SK-MEL-5 (cell line): ENCODE results near the gene DDX27. TPM values are rescaled to one million over a fixed set of nuclear protein-coding genes. Genes with fewer than 3 reads are reported as not detected.
A peak's percentile ranks its signal among the peaks of the same experiment; 100 is the strongest.

Source experiments
- DNase-seq: peaks from one replicate; pipeline ENCODE4 v3.0.0-alpha.2; 2016; ENCODE audit warnings: low read depth, low spot score
- in situ Hi-C: cut with HindIII; loops from 2 replicates; pipeline ENCODE4 v1.10.0; 2016; ENCODE audit warnings: low sequenced_read_pairs, high pct_unique_total_duplicates, low pct_unique_long_range_greater_than_20kb
- total RNA-seq: library from RNA; depleted of rRNA; stranded (reverse); fragments of >200 nt; shearing (Covaris generic); gene quantifications from 2 replicates; pipeline ENCODE4 v1.2.3, GENCODE V29; 2014

DDX27 gene
- total RNA-seq, 1 experiment from 2014 or later: 54.8 TPM

DNA sequence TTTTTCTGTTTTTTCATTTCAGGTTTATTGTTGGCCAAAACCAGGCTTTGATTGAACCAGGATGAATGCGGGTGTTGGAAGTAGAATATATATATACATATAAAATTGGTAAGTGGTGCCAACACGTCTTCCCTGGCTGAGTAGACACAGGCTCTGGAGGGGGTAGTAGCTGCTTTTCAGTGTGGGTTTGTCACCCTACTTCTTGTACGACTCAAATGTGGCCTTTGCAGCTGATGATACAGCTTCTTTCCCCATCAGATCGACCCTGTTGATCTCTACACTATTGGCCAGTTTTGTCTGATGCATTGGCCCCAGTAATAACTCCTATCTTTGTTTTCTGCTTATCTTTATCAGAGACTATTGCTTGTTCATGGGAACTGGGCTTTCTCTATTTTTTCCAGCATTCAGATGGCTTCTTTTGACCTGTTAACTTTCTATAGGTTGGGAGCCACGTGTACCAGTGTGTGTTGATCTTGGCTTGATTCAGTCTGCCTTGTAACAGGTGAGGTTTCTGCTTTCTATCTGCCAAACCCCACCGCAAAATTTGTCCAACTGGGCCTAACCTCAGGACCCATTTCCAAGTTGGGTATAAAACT is 61.3 kb downstream of the DDX27 start:
- in situ Hi-C loops: no loop called here

DNA sequence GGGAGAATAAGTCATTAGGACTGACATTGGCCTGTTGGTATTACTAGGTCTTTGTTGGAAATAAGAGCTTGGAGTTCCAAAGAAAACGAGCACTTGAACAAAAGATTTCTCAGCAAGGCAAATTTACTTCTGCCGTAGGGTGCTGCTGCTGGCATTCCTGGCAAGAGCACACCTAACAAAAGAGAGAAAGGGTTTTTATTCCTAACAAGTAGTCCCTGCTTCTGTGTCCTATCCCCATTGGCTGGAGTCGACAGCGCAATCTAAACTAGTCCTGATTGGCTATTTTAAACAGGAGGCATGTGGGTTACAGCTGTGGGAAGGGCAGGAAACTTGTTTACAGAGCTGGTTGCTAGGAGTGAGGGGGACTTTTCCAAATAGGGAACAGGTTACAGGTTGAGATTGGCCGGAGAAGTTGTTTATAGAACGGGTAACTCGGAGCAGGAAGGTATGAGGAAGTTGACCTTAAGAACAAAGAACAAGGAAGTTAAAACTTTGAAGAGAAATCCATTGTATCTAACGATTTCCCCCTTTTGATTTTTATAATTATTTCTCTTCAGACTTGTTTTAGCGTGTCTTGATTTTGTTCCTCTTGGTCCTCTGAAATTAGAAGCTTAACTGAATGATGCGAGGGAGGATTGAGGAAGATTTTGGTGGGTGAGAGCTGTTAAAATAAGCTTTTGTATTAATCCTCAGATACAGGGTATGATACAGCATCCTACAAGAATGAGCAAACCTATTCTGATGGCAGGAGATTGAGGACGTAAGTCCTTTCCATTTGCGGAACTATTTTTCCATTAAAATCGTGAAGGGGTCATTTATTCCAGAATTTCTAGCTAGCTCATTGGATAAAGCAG is 62.1 kb downstream of the DDX27 start:
- in situ Hi-C loops: no loop called here
- DNase-seq: peak; percentile 74

More for the DNA sequence above, 61.3 kb downstream of the DDX27 start:
- DNase-seq: no peak

DNA sequence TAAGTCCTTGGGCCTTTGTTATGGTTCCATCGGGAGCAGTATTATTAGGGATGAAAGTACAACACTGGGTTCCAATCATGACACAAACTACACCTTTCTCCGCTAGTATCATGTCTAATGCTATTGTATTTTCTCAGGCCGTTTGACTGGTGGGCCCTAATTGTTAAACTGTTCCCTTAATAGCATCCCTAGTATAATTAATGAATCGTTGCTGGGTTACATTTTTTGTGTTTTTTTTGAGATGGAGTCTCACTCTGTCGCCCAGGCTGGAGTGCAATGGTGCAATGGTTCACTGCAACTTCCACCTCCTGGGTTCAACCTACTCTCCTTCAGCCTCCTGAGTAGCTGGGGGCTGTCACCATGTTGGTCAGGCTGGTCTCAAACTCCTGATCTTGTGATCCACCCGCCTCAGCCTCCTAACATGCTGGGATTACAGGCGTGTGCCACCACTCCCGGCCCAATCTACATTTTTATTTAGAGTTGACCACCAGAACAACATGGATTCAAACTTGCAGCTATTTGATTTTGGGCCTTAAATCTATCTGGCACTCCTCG is 62.8 kb downstream of the DDX27 start:
- no peak for DNase-seq
- in situ Hi-C loops: no loop called here

DNA sequence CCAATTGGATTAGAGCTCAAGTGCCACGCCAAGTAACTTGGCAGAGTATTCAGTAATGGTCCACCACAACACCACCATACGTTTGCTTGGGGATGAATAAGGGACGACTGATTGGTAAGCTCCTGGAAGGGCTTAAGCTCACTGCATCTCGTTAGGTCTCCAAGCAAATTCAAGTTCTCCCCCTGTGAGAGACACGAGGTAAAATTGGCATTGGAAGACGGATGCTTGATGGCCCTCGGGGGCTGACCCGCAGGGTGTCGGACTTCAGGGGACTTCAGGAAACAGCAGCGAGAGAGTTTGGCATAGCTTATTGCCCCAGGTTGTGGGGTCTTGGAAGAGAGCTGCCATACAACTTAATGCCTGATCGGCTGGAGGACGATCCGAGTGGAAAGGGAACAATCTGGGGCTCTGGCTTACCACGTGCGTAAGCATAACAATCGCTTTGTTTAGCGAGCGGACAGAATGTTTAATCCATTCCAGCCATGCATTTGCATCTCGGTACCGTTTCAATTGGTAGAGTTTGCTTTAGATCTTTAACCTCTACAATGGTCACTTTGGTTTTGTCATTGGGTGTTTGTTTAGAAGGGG is 63.5 kb downstream of the DDX27 start:
- in situ Hi-C loops: no loop called here
- peak; percentile 16 for DNase-seq

DNA sequence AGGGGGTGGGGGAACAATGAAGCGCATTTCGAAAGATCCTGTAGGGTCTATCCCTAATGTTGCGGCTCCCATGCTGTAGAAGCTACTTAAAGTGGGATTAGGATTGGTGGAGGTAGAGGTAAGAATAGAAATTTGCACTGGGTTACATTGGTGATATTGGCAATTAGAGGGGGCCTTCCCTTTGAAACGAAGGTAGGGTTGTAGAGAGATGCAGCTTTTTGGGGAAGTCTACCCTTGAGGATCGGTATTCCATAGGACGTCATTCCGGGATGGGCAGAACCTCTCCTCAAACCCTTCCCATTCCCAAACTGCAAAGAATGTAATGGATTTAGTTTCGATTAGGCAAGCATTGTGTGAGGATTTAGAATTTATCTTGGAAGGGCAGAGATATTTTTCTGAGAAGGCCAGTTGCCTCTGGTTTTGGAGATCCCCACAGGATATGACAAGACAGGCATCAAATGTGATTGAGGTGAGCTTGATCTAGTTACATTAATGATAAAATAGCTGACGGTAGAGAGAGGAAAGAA is 64.0 kb downstream of the DDX27 start:
- peak; percentile 8 for DNase-seq

DNA sequence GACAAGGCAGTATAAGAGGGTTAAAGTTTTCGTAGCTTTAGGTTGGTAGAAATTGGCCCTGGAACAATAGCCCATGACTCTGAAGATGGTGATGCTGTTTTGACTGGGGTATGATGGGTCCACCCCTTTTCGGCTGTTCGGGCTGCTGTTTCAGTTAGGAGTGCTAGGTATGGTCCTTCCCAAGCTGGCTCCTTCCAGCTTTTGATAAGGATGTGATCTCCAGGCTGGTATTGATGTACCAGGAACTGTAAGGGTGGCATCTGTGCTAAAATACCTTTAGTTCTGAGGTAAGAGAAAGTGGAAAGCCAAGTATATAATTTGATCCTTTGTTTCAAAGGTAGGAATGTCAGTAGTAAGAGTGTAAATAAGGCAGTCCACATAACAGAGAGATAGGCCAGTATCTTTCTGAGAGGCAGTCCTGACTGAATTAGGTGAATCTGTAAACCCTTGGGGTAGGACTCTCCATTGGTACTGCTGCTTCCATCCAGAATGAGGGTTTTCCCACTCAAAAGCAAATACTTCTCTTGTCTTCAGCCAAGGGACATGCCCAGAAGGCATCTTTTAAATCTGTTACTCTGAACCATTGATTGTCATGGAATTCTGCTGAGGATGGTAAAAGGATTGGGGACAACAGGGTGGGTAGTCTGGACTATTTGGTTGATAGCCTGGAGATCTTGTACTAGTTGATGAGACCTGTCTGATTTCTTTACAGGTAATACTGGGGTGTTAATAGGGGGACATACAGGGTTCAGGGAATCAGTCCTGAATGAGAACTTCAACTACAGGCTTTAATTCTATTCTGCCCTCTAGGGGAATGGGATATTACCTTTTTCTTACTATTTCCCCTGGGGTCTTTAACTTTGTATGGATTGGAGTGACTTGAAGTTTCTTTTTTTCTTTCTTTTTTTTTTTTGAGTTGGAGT is 64.7 kb downstream of the DDX27 start:
- in situ Hi-C loops: no loop called here
- peak; percentile 37 for DNase-seq

More for the DNA sequence above, 64.0 kb downstream of the DDX27 start:
- in situ Hi-C loops: no loop called here

DNA sequence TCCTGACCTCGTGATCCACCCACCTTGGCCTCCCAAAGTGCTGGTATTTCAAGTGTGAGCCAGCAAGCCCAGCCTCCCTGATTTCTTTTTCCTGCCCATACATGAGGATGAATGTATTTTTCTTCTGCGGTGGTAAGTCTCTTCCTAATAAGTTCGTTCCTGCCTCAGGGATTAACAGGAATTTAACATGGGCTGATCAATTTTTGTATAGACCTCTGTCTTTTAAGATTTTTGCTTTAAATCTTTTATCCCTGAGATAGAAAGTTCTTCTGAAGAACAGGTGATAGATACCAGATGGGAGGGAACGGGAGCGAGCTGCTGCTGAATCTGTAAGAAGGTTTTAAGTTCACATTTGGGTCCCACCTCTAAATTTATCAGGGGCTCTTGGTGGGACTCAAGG is 65.6 kb downstream of the DDX27 start:
- in situ Hi-C loops: no loop called here
- DNase-seq: no peak

DNA sequence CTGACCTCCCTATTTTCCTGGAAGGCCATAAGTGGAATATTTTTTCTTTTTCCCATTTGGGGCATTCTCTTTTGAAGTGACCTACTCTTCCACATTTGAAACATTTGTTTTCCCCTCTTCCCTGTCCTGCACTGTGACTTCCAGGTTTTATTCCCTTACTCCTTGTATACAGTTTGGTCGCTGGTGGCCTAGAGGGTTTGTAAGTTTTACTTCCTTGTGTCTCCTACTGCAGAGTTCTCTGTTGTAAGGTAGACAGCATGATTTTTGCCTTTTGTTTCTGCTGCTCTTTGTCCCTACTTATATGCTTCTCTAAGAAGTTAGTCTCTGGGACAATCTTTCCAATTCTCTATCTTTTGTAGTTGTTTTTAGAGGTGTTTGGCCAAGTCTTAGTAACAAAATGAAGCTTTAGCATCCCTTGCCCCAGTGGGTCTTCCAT is 66.0 kb downstream of the DDX27 start:
- DNase-seq: no peak
- in situ Hi-C loops: no loop called here

DNA sequence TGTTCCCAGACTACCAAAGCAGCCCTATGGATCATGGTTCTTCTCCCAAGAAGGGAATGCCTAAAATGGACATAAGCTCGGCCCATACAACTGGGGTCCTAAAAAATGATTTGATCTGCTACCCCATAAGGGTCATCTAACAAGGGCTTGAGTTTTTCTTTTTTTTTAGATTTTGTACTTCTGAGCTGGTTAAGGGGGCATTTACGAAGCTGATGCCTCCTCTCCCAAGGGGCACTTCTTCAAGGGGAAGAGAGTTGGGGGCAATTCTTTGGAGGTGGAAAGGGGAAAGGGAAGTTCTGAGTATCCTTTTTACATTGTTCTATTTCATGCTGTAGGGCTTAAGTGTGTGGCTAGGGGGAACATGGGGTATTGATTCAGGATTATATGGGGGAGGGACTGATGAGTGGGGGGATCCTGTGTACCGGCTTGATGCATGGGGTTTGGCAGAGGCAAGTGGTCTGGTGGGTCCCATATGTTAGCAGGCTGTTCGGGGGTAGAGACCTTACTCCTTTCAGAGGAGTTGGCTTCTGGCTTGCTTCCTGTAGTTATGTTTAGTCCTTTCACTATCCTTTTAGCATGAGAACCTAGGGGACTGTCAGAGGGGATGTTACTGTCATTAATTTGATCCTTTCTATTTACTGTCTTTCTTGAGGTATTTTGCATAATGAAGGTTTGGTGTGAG is 66.7 kb downstream of the DDX27 start:
- DNase-seq: no peak
- in situ Hi-C loops: no loop called here

DNA sequence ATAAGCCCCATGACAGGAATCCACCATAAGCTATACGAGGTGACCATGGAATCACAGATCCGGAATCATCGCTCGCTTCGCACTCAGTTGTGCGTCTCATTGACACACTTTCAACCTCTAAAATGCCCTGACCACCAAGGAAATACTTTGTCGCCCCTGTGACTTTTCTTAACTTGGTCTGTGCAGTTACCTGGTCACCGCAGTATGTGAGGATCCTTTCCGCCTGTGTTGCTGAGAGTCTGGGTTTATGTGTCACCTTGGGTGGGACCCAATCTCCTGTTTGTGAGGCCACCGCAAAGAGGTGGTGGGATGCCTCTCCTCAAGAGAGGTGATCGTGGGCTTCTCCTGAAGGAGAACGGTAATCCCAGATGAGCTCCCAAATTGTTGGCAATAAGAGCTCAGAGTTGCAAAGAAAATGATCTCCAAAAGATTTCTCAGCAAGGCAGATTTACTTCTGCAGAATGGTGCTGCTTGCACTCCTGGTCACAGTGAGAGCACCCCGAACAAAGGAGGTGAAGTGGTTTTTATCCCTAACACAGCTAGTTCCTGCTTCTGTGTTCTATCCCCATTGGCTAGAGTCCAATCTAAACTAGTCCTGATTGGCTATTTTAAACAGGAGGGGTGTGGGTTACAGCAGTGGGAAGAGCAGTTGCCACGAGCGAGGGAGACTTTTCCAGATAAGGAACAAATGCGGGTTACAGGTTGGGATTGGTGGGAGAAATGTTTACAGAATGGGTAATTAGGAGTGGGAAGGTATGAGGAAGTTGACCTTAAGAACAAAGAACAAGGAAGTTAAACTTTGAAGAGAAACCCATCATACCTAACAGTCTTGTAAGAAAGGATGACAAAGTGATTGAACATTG is 67.7 kb downstream of the DDX27 start:
- in situ Hi-C loops: no loop called here

DNA sequence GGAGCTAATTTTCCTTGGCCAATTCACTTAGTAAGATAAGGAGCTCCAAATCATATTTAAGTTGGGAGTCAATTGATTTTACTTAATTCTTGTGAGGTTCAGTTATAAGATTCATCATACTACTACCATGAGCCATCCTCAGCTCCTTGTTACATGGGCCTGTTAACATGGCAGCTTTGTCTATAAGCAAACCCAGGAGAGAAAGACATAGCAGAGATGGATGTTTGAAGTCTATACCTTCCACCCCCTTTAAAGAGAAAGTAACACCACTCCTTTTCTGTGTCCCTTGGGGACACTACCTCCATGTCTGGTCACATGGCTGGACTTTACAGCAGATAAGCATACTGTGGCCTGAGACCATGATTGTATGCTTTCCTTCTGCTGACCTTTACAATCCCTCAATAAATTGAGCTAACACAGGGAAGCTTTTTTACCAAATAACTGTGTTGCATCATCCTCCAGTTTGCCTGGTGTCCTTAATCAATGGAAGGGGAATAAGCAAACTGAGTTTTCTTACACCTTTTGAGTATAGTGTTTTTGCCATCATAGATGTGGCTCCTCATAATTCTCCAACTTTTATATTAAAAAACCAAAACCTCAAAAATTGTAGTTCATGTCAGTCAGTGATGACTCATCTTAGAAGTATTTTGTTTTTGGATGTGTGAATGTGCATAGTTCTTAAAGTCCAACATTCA is 68.5 kb downstream of the DDX27 start:
- peak; percentile 83 for DNase-seq
- in situ Hi-C loops: no loop called here

More for the DNA sequence above, 67.7 kb downstream of the DDX27 start:
- peak; percentile 64 for DNase-seq

DNA sequence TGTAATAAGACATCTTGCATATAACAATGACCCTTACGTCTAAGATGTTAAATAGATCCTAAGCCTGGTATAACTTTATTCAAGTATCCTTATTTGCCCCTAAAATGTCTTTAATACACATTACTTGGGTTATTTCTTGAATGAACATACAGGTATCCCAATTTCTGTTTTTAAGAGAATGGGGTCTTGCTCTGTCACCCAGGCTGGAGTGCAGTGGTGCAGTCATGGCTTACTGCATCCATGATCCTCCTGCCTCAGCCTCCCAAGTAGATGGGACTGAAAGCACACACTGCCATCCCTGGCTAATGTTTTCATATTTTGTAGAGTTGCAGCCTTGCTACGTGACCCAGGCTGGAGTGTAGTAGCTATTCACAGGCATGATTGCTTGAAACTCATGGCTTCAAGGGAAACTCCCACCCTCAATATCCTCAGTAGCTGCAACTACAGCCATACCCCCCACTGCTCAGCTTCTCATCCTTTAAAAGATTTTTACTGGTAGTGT is 69.1 kb downstream of the DDX27 start:
- in situ Hi-C loops: no loop called here
- no peak for DNase-seq

DNA sequence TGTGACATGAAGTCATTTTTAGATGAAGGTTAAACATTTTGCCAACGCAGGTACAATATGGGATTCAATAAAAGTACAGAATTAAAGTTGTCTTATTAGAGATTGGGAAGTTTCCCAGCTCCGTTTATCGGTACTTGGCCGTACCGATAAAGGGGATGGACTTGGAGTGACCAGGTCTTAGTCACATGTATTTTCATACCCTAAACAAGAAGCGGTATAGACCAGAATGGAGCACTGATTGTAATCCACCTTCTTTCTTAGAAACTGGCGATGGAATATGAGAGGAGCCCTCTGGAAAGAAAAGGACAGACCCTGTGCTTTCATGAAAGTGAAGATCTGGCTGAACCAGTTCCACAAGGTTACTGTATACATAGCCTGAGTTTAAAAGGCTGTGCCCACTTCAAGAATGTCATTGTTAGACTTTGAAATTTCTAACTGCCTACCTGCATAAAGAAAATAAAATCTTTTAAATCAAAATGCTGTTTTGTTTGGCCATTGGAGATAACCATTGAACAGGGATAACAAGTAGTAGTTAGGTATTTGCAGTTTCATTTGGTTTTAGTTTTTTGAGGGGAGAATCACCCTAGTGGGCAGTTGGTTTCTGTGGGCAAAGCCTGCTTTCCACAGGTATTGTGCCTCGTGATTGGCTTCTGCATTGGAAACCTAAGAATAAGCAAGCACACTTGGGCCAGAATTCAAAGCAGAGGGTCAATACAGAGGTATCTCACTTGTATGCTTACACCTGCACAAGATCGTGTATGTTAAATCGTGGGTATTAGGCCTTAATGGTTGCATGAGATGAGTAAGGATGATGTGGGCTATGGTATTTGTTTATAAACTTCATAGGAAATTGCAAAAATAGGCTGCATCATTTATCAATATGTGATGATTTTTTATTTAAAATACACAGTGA is 69.8 kb downstream of the DDX27 start:
- peak; percentile 4 for DNase-seq
- in situ Hi-C loops: no loop called here

DNA sequence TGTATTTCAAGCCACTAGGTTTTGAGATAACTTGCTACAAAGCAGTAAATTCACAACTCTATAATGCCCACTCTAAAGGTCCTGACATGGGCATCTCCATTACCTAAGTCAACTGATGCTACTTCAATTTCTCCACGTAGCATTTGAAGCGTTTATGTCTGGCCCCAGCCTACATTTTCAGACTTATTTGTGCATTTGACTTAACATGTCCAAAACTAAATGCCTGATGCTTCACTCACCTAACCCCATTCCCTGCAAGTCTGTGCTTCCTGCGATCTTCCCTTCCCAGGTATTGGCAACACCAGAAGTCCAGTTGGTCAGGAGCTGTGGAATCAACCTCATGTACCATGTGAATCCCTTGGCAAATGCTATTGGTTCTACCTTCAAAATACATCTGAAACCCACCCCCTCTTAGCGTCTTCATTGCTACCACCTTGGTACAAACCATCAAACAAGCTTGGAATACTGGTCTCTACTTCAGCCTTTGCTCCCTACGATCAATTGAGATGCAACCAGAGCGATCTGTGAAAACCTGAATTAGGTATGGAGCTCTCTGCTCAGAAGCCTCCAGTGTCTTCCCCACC is 71.5 kb downstream of the DDX27 start:
- peak; percentile 15 for DNase-seq
- in situ Hi-C loops: no loop called here
